GM23248 (cell line): Measurements from ENCODE around the gene UBQLN4.

ENCODE experiments used
- EZH2 ChIP-seq: fragments of 200-600 bp; sonication (generic); IDR thresholded peaks from 2 replicates; pipeline ENCODE4 v1.6.1; 2018; ENCODE audit warnings: antibody characterized with exemption, mild to moderate bottlenecking; ENCODE audit not compliant: insufficient read depth, poor library complexity, severe bottlenecking
- EZH2phosphoT487 ChIP-seq: fragments of 200-600 bp; sonication (generic); IDR thresholded peaks from 2 replicates; pipeline ENCODE4 v1.6.1; 2018; ENCODE audit warnings: antibody characterized with exemption, moderate library complexity, mild to moderate bottlenecking, low read depth; ENCODE audit not compliant: insufficient read depth

DNA sequence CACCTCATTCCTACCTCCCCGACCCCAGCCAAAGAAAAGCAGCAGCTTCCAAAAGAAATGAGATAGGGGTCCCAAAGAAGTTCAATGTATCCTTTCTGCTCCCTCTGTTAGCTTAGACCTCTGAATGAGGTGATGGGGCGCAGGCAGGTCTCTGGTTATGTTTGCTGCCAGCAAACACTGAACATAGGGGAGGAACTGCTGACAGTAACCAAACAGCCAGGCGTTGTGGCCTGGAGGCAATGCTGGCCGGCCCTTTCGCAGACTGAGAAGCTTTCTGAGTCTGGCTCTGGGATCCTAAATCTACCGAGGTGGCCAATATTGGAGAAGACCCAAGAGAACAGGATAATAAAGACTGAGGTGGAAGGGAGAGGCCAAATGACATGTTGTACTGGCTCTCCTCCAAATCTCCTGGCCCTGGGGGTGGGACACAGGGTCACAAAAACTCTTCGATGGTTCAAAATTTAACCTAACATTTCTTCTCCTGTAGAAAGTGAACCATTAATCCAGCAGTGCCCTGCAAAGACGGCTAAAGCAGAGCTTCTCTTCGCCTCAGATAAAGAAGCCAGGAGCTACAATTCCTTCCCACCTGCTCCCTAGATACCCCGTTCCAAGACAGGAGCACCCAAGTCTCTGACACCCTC, 52.5 kb downstream of the UBQLN4 start:
- TF ChIP-seq EZH2 (no peak), EZH2phosphoT487 (no peak)
